A673 (cell line): ENCODE measurements around the gene HLA-DRA. TPM values are rescaled to one million over a fixed set of nuclear protein-coding genes. Genes with fewer than 3 reads are reported as not detected.
"Not testable (repeated sequence)": the region's sequence is repeated elsewhere in the genome, so short reads cannot be mapped to it uniquely, and the experiment has no call there.

ENCODE experiments used
- BruUV-seq: library from RNA; stranded (reverse); fragments of 400-500 nt; replicated peaks from 2 replicates; lab custom pipeline; 2021; lab: Mats Ljungman, UMichigan
- CTCF ChIA-PET: fragments of 300-600 bp; sonication (Branson Sonifier 250); formaldehyde crosslinking; loops from one replicate; lab custom pipeline; 2022; ENCODE audit warnings: antibody characterized with exemption; lab: Charles Lee
- POLR2A ChIA-PET: fragments of 300-600 bp; sonication (Branson Sonifier 250); formaldehyde crosslinking; loops from one replicate; lab custom pipeline; 2022; ENCODE audit warnings: antibody characterized with exemption; ENCODE audit not compliant: low non-redundant PET; lab: Charles Lee
- DNase-seq: peaks from one replicate; pipeline ENCODE4 v3.0.0-alpha.2; 2015; ENCODE audit warnings: low spot score
- H3K27ac ChIP-seq: fragments of 200-600 bp; sonication (generic); 2 replicates; pipeline ENCODE4 v1.5.1; 2016; ENCODE audit warnings: mixed run types, low read depth, mild to moderate bottlenecking, mixed read lengths, antibody characterized with exemption, low read length; ENCODE audit not compliant: poor library complexity, severe bottlenecking
- H3K27me3 ChIP-seq: fragments of 200-600 bp; sonication (generic); replicated peaks from 2 replicates; pipeline ENCODE4 v1.6.1; 2017; ENCODE audit warnings: mixed run types, low read depth, mild to moderate bottlenecking, mixed read lengths, antibody characterized with exemption, low read length; ENCODE audit not compliant: insufficient read depth, poor library complexity
- H3K36me3 ChIP-seq: fragments of 200-600 bp; sonication (generic); 2 replicates; pipeline ENCODE4 v1.6.1; 2016; ENCODE audit warnings: mixed run types, mild to moderate bottlenecking, mixed read lengths, antibody characterized with exemption, low read length; ENCODE audit not compliant: insufficient read depth, poor library complexity, severe bottlenecking
- H3K4me1 ChIP-seq: fragments of 200-600 bp; sonication (generic); 2 replicates; pipeline ENCODE4 v1.6.1; 2017; ENCODE audit warnings: mixed run types, mild to moderate bottlenecking, mixed read lengths, antibody characterized with exemption, low read length; ENCODE audit not compliant: insufficient read depth, poor library complexity, severe bottlenecking
- H3K4me3 ChIP-seq: fragments of 200-600 bp; sonication (generic); 2 replicates; pipeline ENCODE4 v1.5.1; 2016; ENCODE audit warnings: low read depth, mixed run types, mild to moderate bottlenecking, mixed read lengths, low read length; ENCODE audit not compliant: poor library complexity, severe bottlenecking
- H3K9me3 ChIP-seq: fragments of 200-600 bp; sonication (generic); 2 replicates; pipeline ENCODE4 v1.6.1; 2016; ENCODE audit warnings: mixed run types, low read depth, mild to moderate bottlenecking, mixed read lengths, antibody characterized with exemption, low read length; ENCODE audit not compliant: poor library complexity, severe bottlenecking
- EZH2 ChIP-seq: fragments of 200-600 bp; sonication (generic); IDR thresholded peaks from 2 replicates; pipeline ENCODE4 v1.6.1; 2017; ENCODE audit warnings: borderline replicate concordance, low read depth, mild to moderate bottlenecking, mixed read lengths, antibody characterized with exemption, low read length; ENCODE audit not compliant: poor library complexity, severe bottlenecking
- intact Hi-C: fragments of 100-400 bp; cut with micrococcal nuclease; formaldehyde crosslinking; loops from one replicate; pipeline ENCODE4 v1.10.0; 2022; ENCODE audit not compliant: unreplicated experiment
- total RNA-seq: library from RNA; stranded (reverse); gene quantifications from 2 replicates; pipeline ENCODE4 v1.2.3, GENCODE V29; 2021
- TF ChIP-seq, protein P1 (sequence below): fragments of 300-800, 200-600 bp; sonication (generic); conservative IDR thresholded peaks from 2 replicates; pipeline ENCODE4 v1.5.1; 2017; ENCODE audit warnings: low read depth, mild to moderate bottlenecking, antibody characterized with exemption, low read length, moderate library complexity, mixed read lengths

Gene HLA-DRA
- total RNA-seq, 1 experiment from 2014 or later = not detected

DNA sequence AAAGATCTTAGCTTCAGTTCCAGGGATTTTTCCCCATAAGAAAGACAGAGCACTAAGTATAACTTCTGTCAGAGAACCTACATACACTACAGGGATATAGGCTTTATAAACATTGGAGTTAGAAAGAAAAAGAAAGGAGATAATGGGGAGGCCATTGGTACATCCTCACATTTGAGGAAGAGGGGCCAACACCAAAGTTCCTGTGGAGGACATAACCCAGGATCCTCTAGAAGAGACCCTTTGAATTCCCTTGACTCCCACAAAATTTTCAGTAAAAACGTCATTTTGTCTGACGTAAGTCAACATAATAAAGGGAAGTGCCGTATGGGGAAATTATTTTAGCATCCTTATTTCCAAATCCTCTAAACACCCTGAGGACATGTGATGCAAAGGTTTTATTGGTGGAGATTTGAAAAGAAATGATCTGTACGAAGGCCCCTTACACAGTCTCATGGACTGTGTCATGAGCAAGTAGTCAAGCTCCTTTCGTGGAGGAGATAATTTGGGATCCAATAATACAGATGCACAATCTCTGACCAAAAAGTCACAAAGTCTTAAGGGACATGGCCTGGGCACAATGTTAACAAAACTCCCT lies 33.2 kb downstream of the HLA-DRA start:
- intact Hi-C loops = no loop called here
- Histone ChIP-seq H3K27ac (no peak overlapping the region), H3K9me3 (no peaks in the 10 kb centered on the region), H3K4me3 (no peak overlapping the region), H3K4me1 (no peaks in the 10 kb centered on the region), H3K27me3 (peaks cover 20% of the 10 kb centered on the region), H3K36me3 (no peaks in the 10 kb centered on the region)
- TF ChIP-seq, protein P1, sequence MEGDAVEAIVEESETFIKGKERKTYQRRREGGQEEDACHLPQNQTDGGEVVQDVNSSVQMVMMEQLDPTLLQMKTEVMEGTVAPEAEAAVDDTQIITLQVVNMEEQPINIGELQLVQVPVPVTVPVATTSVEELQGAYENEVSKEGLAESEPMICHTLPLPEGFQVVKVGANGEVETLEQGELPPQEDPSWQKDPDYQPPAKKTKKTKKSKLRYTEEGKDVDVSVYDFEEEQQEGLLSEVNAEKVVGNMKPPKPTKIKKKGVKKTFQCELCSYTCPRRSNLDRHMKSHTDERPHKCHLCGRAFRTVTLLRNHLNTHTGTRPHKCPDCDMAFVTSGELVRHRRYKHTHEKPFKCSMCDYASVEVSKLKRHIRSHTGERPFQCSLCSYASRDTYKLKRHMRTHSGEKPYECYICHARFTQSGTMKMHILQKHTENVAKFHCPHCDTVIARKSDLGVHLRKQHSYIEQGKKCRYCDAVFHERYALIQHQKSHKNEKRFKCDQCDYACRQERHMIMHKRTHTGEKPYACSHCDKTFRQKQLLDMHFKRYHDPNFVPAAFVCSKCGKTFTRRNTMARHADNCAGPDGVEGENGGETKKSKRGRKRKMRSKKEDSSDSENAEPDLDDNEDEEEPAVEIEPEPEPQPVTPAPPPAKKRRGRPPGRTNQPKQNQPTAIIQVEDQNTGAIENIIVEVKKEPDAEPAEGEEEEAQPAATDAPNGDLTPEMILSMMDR = no peak
- TF ChIP-seq EZH2 = no peak
- no peak for DNase-seq
- ChIA-PET POLR2A (no interaction called here), CTCF (no interaction called here)
- BruUV-seq = no TSS peak

DNA sequence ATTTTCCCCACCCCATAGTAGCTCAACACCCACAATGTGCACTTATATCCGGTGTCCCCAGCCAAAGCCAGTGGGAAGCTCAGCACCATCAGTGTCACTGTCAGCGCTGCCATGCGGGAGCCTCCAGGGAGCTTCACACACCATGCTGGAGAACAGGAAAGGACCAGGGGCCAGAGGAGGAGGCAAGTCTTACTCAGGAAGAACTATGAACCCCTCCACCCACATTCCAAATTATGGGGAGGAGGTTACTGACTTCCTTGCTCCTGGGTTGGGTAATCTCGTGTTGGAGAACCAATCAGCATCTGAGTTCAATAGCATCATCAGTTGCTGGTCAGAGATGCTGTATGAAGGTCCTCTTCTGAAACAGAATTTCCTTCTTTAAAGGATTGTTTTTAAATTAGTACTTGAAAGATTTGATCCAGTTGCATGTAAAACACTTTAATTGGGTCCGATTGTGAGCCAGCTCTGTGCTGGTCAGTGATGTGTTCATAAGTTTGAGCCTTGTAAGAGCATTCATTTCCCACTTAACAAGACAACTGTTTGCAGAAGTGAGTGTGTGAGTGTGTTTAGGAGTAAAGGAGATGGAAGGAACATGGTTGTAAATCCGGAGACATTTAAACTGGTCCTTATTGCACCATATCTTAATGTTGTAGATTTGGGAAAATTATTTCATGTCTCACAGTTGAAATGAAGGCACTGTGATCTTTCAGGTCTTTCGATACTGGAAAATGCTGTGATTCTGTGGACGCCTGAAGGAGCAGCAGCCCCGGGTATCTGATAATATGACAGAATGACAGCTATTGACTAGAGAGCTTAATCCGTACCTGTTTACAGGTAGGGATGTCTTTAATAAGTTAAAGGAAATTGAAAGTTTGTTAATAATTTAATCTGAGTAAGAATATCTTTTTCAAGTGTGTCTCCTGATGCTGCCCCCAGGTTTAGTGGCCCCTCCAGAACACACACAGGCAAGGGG lies 34.0 kb downstream of the HLA-DRA start:
- CTCF ChIA-PET, H3K9me3 ChIP-seq, intact Hi-C loops, BruUV-seq, H3K36me3 ChIP-seq, H3K27ac ChIP-seq, H3K4me3 ChIP-seq, POLR2A ChIA-PET, H3K4me1 ChIP-seq: not testable (repeated sequence)
- peaks cover 20% of the 10 kb centered on the region for H3K27me3 ChIP-seq
- DNase-seq = peak; percentile 9

DNA sequence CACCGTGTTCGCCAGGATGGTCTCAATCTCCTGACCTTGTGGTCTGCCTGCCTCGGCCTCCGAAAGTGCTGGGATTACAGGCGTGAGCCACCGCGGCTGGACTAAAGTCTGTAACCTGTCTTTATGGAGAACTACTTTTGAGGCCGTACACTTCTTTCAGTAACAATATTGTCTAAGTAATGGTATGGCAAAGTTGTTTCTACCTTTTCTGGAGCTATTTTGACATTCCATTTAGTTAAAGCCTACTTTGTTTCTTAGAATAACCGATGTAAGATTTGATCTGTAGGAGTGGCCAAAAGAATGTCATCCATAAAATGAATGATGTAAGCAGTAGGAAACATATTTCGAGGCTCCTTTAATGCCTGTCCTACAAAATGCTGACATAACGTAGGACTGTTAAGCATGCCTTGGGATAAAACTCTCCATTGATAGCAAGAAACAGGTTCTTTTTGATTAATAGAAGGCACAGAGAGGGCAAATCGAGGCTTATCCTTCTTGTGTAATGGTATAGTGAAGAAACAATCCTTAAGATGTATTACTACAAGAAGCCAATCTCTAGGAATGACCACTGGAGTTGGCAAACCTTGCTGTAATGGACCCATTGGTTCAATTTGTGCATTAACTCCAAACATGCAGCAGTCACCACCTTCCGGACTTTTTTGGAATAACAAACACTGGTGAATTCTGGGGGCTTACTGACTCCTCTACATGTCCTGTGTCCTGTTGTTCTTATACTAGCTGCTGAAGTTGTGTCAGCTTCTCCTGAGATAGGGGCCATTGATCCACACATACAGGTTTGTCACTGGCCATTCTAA lies 35.9 kb downstream of the HLA-DRA start:
- intact Hi-C loops = no loop called here
- no TSS peak for BruUV-seq
- Histone ChIP-seq H3K27me3 (peaks cover 25% of the 10 kb centered on the region), H3K27ac (no peak overlapping the region), H3K4me3 (no peak overlapping the region), H3K36me3 (no peaks in the 10 kb centered on the region), H3K9me3 (no peaks in the 10 kb centered on the region), H3K4me1 (no peaks in the 10 kb centered on the region)
- TF ChIP-seq, protein P1 = peak; percentile 20; the same call in 1 of the 2 replicates
- TF ChIP-seq EZH2 = no peak
- POLR2A ChIA-PET = no interaction called here
- CTCF ChIA-PET = interaction anchor here (1.0 kb wide), 1 partner anchor 14 kb away, joined by 4 read pairs; no protein-coding TSS in a partner anchor
- DNase-seq = no peak
